DMS 273 (cell line): Measurements from ENCODE around the gene CAV1.
A peak's percentile ranks its signal among the peaks of the same experiment; 100 is the strongest.
"Not testable (repeated sequence)": the region's sequence is repeated elsewhere in the genome, so short reads cannot be mapped to it uniquely, and the experiment has no call there.

Experiments used
- DNase-seq: peaks from one replicate; lab custom pipeline; 2025; ENCODE audit not compliant: unreplicated experiment; lab: John Stamatoyannopoulos, UW

Gene CAV1, protein sequence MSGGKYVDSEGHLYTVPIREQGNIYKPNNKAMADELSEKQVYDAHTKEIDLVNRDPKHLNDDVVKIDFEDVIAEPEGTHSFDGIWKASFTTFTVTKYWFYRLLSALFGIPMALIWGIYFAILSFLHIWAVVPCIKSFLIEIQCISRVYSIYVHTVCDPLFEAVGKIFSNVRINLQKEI

DNA sequence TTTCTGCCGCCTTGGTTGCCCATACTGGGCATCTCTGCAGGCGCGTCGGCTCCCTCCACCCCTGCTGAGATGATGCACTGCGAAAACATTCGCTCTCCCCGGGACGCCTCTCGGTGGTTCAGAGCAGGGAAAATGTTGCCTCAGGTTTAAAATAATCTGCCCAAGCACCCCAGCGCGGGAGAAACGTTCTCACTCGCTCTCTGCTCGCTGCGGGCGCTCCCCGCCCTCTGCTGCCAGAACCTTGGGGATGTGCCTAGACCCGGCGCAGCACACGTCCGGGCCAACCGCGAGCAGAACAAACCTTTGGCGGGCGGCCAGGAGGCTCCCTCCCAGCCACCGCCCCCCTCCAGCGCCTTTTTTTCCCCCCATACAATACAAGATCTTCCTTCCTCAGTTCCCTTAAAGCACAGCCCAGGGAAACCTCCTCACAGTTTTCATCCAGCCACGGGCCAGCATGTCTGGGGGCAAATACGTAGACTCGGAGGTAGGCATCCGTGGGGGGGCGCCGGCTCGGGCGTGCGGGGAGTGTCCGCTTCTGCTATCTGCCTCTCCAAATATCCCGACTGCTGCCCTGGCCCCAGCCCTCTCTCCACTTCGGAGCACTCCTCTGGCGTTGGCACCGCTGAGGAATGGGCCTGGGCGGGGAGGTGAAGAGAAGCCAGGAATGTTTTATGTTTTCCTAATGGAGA is at the start of gene CAV1:
TSS of gene CAV1 (plus strand) at position 428 of the 689 bp plus-strand sequence. CDS start at position 455, 27 bp downstream.
- DNase-seq, result peak; percentile 65

DNA sequence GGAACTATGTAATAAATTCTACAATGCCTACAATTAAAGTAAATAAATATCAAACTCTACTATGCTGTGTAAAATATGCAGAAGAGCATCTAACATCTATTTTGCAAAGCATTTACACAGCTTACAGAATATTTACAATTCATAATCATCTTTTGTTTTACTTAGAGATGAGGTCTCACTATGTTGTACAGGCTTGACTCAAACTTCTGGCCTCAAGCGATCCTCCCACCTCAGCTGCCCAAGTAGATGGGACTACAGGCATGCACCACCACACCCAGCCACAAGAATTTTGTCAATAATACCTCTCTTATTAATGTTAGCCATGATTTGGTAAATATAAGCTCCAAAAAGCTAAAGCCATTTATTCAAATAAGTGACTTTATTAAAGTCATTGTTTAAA is 47.2 kb upstream of the CAV1 start:
- no peak for DNase-seq

DNA sequence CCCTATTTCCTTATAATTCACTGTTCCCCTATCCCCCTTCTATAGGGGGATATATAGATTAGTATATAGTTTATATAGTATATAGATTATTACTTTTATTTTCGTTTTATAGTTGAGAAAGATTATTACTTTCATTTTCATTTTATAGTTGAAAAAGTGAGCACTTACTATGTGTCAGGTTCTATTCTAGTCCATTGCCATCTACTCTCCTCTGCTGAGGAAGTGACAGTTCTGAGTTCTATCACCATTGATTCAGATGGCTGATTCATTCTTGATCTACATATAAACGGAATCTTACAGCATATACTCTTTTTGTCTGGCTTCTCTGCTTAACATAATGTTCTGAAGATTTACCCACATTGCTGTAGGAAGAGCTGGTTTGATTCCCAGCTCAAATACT is 46.0 kb upstream of the CAV1 start:
- DNase-seq, result no peak

DNA sequence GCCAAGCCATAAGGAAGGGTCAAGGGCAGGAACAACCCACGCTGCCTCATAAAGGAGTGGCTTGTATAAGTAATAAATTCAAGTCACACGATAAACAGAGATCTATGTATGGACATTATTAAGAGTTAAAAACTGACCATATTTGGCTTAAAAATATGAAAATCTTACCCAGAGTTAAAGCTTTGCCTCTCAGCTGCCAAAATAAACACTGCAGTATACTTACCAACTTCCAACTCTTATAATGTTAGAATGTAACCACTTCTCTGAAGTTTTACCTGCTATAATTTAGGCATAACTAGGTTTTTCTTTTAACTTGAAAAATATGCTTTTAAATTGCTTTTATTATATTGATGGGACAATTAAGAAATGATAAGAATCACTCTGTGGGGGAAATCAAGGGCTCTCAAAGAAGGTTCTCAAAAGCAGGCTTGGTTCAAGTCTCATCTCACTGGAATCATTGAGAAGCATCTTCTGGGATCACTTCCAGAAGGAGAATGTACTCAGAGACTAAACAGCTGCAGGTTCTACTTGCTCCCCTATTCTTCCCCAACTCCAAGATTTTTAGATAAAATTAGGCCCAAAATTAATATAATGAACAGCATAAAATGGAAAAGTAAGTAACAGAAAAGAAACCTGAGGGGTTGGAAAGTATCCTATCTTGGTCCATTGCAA is 41.4 kb upstream of the CAV1 start:
- no peak for DNase-seq

DNA sequence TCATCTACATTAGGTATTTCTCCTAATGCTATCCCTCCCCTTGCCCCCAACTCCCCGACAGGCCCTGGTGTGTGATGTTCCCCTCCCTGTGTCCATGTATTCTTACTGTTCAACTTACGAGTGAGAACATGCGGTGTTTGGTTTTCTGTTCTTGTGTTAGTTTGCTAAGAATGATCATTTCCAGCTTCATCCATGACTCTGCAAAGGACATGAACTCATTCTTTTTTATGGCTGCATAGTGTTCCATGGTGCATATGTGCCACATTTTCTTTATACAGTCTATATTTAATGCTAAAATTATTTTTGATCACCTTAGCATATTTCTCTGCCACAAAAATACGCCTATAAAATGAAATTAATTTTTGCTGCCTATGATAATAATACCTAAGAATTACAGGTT is 40.4 kb upstream of the CAV1 start:
- DNase-seq, result not testable (repeated sequence)

DNA sequence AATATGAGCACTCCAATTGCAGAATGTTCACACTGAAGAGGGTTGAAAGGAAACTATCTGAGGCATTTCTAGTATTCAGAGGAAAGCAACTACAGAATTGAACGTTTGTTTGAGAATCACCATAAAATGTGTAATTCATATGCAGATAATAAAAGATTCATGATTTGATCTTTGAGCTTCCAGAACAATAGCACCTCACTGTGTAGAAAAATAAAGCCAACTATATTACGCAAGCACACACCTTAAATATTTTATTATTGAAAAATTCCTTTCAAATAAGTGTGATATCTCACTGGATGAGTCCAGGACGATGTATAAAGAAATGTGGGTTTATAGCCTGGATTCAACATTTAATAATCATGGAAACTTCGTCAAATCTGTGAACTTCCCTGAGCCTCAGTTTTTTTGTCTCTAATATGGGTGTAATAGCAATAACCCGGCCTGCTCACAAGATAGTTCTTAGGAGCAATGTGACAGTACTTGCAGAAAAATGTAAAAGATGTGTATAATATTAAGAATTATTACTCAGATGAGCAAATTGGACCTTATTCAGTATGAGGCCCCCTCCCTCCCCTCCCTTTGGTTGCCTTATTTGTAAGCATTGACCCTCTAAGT is 36.8 kb upstream of the CAV1 start:
- no peak for DNase-seq

DNA sequence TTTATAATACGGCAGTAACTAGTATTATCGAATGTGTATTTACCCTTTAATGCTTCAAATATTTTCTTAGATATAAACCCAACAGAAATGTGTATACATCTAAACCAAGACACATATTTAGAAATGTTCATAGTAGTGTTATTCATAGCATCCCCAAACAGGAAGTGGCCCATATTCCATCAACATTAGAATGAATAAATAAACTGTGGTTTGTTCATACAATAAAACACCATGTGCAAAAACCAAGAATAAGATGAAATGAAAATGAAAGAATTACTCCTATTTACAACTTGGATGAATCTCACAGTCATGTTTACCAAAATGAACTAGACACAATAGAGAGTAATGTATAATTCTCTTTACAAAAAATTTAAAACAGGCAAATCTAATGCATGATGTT is 34.5 kb upstream of the CAV1 start:
- DNase-seq, result no peak

DNA sequence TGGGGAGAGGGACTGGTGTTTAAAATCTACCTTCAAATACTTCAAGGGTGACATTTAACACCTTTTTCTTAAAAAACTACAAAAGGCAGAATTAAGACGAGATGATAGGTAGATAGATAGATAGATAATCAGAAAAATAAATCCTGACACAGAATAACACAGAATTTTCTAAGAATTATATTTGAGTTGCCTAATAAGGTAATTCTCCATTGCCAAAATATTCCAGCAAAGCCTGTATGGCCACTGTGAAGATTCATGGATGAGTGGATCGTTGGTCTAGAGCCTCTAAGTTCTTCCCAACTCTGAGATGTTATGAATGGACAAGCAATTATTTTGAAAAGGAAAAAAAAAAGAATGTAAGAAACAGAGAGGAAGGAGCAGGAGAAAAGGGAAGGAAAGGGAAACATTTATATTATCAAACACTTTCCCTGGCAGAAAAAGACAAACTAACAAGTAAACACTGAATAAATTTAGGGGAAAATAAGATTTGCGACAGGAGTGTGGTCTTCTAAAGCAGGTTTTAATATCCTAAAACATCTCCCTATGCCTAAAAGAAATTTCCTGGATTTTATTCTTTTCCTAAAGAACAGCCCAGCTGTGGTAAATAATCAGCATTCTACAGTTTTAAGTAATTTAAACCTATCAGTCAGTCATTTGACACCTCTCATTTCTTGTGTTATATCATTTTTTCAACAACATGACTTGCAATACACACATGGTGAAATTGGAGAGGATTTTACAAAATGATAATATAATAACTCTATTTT is 32.8 kb upstream of the CAV1 start:
- no peak for DNase-seq

DNA sequence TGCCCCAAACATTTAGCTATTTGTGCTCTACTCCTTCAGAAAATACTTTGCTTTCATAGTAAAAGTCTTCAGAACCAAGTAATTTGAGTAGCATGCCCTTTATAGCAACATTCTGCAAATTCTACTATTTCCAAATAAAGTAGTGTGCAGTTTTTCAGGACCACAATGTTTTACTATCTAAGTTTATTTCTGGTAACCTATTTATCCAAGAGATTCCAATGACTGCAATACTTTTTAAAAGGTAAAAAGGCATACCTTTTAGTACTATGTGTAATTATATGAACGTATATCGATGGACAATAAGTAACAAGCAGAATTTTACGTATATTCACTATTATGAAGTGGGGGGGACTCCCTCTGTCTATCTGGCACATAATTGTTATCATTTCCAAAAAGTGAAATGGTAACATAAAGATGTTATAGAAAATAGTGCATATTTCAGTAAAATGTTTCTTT is 32.2 kb upstream of the CAV1 start:
- no peak for DNase-seq

DNA sequence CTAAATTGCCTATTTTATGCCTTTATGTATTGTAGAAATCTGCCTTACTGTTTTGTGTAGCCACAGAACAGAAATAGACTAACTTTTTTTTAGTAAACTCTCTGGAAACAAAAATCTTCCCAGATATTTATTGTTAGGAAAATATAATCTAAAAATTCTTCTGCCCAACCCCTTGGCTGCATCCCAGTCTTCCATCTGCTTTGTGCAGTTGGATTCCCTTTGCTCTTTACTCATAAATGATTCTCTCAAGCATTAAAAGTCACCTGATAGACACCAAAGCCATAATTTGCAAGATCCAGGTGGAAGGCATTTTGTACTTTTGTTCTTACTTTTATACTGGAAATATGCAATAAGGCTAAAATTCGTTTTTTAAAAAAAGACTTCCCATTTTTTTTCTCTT is 31.4 kb upstream of the CAV1 start:
- DNase-seq, result no peak

DNA sequence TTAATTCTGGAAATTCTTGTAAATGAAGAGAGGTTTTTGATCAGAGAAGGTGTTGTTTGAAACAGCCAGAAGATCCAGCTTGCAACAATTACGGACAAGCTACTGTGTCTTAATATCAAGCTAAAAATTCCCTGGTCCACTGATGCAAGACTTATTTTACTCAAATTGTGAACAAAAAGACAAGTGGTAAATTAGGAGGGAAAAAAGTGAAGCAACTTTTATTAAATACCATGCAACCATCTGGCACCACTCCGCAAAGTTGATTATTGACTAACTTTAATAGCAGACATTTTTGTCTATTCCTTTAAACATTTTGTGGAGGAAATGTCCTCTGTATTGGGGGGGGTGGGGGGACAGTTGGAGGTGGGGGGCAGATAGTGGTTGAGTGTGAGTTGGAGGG is 30.4 kb upstream of the CAV1 start:
- DNase-seq, result no peak

DNA sequence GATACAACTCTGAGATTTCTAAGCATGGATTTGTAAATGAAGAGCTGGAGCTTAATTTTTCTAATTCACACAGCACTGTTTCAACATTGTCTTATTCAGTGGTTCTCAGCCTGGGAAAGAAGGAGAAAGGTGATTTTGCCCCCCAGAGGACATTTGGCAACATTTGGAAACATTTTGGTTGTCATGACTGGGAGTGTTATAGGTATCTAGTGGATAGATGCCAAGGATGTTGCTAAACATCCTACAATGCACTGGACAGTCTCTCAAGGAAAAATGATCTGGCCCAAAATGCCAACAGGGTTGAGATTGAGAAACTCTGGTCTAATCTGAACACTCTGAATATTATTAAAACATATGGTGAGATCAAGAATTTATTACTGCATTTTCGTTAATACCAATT is 29.1 kb upstream of the CAV1 start:
- DNase-seq, result no peak

DNA sequence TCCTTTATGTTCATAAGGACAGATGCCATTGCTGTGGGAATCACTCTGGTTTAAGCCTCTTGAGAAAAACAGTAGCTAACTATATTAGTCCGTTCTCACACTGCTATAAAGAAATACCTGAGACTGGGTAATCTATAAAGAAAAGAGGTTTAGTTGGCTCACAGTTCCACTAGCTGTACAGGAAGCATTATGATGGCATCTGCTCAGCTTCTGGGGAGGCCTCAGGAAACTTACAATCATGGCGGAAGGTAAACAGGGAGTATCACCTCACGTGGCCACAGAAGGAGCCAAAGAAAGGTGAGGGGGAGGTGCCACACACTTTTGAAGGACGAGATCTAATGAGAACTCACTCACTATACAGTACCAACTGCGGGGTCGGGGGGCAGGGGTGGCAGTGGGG is 28.2 kb upstream of the CAV1 start:
- no peak for DNase-seq

DNA sequence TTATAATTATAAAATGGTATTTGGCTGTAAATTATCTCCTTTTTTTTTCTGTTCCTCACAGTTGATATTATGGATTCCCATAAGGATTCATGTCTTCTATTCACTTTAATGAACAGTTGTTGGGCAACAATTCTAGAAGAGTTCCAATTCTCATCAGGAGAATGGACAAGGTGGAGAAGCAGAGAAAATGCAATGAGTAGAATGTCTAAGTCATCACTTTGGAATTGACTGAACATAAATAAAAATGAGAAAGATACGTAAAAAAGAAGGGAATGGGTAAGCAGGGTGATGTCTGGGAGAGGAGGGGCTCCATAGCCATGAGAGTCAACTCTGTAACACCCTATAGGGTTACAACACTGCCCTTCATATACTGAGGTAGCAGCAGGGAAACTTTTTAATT is 27.1 kb upstream of the CAV1 start:
- DNase-seq, result no peak

DNA sequence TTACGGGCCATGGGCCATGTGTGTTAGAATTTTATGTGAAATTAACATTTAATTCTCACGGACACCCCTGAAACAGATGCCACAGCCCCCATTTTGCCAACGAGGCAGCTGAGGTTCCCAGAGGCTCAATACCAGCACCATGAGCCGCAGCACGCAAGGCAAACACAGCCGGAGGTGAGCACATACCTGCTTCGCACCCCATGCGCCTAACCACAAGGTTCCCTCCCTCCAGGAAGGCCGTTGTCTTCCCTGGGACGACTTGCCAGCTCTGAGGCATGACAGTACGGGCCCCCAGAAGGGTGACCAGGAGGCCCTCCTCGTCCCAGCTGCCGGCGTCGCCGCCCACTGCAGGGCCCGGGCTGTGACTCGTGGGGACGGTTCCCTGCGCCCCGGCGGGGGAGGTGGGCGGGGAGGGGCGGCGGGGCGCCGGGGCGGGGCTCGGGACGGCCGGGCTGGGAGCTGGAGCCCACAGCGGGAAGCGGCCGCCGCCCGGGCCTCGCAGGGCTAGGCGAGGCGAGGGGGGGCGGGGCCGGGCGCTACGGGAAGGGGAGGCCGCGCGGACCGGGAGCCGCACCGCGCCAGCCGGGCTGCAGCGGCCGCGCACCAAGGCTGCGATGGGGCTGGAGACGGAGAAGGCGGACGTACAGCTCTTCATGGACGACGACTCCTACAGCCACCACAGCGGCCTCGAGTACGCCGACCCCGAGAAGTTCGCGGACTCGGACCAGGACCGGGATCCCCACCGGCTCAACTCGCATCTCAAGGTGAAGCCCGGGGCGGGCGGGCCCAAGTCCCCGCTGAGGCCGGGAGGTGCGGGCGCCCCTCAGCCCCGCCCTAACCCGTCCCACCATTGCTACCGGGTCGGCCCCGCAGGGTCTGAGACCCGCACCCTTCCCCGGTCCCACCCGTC is 25.4 kb upstream of the CAV1 start, which contains the start of gene CAV2:
TSS of gene CAV2 (plus strand) at position 571 of the 910 bp plus-strand sequence. CDS start at position 615, 44 bp downstream.
- DNase-seq, result peak; percentile 66

DNA sequence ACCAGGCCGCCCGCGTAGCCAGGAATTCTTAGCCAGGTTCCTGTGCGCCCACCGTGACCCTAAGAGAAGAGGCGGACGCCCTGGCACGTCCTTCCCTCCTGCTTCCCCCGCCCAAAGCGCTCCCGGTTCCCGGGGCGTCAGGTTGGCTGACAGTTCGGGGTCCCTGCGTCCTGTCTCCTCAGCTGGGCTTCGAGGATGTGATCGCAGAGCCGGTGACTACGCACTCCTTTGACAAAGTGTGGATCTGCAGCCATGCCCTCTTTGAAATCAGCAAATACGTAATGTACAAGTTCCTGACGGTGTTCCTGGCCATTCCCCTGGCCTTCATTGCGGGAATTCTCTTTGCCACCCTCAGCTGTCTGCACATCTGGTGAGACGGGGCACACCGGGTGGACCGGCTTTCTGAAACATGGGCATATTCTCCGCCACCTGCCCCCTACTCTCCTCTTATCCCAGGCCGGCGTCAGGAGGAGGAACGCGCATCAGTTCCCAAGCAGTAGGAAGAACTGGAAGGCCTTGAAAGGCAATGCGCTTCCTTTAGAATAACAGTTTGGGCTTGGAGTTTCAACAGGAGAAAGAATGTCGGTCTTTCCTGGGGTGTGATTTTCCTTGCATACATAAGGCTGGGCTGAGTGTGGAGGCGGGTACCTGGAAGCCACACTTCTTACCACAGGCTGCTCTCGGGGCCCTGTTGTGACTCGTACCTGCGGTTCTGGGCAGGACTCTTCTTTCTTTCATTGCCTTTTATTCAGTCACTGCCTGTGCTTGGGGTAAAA is 24.6 kb upstream of the CAV1 start:
- DNase-seq, result no peak

DNA sequence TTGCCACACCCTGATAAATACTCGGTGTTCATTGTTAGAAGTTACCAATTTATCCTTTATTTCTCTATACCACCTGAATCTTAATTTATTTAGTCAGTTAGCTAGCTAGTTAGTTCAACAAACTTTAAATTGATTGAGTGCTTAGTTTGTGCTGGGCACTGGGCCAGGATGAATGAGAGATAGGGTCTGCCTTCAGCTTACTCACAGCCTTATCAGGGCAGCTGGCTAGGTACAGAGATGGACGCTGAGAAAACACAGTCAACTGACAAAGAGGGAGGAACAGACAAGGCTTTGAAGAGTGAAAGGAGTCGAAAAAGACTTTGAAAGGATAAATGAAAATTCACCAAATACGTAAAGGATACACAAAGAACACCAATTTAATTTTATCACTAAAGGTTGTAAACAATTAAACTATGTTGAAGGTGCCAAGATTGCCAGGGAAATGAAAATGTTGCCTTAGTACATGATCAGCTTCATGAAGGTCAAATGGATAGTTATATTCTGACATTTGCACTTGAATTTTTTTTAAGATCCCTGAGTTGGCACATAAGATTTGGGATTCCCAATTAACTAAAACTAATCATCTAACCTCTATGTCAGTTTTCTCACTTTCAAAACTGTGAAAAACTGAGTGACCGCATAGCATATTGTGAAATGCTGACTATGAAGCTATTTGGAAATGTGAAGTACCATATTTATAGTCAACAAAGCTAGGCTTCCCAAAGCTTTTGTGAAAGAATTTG is 23.2 kb upstream of the CAV1 start:
- no peak for DNase-seq

DNA sequence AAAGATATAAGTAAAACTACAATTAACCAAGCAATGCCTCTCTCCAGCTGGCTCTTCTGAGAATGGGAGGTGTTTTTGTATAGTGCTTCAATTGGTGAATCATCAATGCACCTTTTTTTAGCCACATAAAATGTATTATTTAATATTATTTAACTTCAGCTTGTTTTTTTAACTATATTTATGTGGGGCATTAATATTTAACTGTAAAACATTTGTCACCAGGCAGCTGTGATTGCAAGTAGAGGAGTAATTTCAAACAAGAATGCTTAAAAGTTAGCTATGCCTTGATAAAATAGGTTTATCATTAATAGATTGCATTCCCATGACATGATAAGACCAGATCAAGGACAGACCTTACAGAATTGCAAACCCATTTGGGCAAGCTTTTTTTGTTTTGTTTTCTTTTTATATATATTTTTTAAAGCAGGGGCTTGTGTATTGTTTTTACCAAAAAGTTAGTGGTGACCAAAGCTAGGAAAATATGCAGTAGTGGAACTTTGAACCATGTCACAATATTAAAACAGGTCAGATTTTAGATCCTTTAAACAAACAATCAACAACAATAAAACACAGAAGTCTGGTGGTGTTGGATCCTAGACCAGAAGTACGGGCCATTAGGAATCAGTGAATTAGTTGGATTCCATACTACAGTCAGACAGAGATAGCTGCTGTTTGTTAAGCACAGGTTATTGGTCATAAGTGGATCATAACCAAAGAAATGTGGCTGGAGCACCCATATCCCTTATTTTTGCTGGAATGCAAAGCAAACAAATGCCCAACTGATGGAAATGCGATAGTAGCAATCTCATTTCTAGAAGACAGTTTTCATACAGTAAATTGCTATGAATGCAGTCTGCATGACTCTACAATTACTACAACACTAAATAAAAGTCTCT is 22.4 kb upstream of the CAV1 start:
- DNase-seq, result no peak
